Coronary artery (tissue), 2 donors: ENCODE measurements around the gene WSB1.

Experiments used
- DNase-seq: peaks from one replicate; pipeline ENCODE4 v3.0.0-alpha.2; 2017; ENCODE audit warnings: low spot score
- H3K27ac ChIP-seq, 2 donors: fragments of 200-600 bp; sonication (generic); one replicate each; pipeline ENCODE4 v1.5.1; 2016 to 2019
- H3K4me3 ChIP-seq: fragments of 200-600 bp; sonication (generic); 2 replicates; pipeline ENCODE4 v1.5.1; 2016; ENCODE audit warnings: mild to moderate bottlenecking, moderate library complexity
- TF ChIP-seq, protein P1 (sequence below): fragments of 200-600 bp; sonication (generic); IDR thresholded peaks from one replicate; pipeline ENCODE4 v1.5.1; 2019; ENCODE audit warnings: antibody characterized with exemption

Gene WSB1

DNA sequence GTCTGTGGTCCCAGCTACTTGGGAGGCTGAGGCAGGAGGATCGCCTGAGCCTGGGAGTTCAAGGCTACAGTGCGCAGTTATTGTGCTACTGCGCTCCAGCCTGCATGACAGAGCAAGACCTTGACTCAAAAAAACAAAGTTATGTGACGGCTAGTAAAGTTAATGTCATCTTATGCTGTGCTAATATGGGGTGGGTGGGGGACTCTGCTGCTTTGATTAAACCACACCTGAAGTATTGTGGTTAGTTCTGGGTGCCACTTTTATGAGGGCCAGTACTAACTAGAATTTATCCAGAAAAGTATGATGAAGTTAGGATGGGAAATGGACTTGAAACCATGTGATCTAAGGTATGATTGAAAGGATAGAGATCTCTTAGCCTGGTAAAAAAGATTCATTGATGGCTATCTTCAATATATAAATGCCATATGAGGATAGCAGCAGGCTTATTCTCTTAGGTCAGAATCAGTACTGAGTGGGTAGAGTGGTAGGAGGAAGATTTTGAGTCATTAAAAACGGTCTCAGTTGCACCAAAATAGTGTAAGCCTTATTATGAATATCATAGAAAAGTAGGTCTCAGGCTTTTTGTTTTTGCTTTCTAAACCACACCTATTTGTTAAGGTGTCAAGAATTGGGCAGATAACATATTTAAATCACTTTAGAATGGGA lies 5.6 kb downstream of the WSB1 start:
- Histone ChIP-seq H3K4me3 (peak overlapping the region; percentile 41), H3K27ac (peak overlapping the region in 1 of 2 donors; percentile 24)
- TF ChIP-seq, protein P1, sequence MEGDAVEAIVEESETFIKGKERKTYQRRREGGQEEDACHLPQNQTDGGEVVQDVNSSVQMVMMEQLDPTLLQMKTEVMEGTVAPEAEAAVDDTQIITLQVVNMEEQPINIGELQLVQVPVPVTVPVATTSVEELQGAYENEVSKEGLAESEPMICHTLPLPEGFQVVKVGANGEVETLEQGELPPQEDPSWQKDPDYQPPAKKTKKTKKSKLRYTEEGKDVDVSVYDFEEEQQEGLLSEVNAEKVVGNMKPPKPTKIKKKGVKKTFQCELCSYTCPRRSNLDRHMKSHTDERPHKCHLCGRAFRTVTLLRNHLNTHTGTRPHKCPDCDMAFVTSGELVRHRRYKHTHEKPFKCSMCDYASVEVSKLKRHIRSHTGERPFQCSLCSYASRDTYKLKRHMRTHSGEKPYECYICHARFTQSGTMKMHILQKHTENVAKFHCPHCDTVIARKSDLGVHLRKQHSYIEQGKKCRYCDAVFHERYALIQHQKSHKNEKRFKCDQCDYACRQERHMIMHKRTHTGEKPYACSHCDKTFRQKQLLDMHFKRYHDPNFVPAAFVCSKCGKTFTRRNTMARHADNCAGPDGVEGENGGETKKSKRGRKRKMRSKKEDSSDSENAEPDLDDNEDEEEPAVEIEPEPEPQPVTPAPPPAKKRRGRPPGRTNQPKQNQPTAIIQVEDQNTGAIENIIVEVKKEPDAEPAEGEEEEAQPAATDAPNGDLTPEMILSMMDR: no peak
- DNase-seq: no peak

DNA sequence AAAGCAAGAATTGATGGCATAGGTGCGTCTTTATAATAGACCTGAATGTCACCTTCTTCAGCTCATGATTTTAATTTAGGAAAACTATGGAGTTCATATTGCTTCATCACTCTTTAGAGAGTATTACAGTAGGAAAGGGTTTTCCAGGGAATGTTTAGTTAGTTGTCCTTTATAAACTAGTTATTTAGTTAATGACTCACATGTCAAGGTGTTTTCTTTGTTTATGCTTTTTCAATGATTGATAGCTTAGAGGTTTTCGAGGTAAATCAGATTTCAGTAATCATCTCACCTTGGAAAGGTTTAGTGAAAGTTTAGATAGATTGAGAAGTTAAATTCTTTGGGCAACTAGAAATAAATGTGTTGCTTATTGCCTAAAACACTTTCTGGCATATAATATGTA lies 9.8 kb downstream of the WSB1 start:
- TF ChIP-seq, protein P1: no peak
- no peak for DNase-seq
- Histone ChIP-seq H3K27ac (no peak overlapping the region), H3K4me3 (no peak overlapping the region)

DNA sequence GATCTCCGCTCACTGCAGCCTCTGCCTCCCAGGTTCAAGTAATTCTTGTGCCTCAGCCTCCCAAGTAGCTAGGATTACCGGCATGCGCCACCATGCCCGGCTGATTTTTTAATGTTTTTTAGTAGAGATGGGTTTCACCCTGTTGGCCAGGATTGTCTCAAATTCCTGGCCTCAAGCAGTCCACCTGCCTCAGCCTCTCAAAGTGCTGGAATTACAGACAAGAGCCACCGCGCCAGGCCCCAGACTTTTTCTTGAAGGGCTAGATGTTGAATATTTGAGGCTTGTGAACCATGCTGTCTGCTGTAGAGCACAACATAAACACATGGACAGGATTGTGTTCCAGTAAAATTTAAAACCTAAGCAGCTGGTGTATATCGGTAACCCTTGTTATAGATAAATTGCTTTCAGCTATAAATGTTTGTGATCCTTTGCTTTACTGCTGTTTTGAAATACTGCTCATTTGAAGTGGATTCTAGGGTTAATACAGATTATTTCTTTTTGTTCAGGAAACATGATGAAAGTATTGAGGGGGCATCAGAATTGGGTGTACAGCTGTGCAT lies 12.4 kb downstream of the WSB1 start:
- TF ChIP-seq, protein P1: no peak
- Histone ChIP-seq H3K4me3 (no peak overlapping the region), H3K27ac (no peak overlapping the region)
- DNase-seq: no peak

DNA sequence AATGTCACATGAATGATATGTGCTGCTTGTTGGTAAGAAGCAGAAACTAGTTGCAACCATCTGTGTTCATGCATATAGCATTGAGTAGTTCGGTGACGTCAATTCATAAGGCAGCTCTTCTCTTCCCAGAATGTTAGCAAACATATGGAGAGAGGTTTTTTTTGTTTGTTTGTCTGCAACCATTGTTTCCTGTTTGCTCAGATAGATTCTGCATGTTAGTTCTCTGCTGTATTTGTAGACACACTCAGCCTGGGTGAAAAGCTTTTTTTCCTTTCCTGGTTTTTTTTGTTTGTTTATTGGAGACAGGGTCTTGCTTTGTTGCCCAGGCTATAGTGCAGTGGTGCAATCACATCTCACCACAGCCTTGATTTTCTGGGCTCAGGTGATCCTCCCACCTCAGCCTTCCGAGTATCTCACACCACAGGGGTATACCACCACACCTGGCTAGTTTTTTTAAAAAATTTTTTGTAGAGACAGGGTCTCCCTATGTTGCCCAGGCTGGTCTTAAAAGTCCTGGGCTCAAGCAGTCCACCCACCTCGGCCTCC lies 16.7 kb downstream of the WSB1 start:
- TF ChIP-seq, protein P1: no peak
- no peak overlapping the region for H3K27ac ChIP-seq
- H3K4me3 ChIP-seq: no peak overlapping the region
- no peak for DNase-seq

DNA sequence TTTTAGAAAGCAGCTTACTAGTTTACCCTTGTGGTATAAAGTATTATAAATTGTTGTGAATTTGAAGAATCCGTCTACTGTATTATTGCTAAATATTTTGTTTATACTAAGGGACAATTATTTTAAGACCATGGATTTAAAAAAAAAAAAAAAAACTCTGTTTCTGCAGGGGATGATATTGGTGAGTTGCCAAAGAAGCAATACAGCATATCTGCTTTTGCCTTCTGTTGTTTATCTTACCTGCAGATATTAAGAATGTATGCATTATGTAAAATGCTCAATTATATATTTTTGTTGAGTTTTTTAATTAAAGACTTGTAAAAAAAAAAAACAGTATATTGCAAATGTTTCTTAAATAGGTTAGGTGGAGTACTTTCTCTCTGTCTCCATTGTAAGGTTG lies 19.4 kb downstream of the WSB1 start:
- Histone ChIP-seq H3K4me3 (no peak overlapping the region), H3K27ac (no peak overlapping the region)
- no peak for DNase-seq
- TF ChIP-seq, protein P1: no peak

DNA sequence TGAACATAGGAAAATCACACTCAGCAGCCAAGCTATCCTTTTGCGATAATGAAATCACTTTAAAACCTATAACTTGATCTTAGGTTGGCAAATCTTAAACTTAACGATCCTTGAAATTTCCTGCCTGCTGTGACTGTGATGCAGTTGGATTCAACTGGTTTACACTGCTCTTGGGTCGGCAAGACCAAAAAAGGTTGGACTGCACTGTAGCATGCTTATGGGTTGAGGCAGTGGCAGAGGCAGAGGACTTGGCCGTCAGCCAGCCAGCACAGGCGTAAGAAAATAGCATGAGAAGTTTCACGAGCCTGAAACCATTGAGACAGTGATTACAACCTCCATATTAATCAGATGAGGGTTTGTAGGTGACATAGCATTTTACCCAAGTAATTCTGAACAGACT lies 21.4 kb downstream of the WSB1 start:
- Histone ChIP-seq H3K4me3 (no peak overlapping the region), H3K27ac (peak overlapping the region; percentile 82 to 89)
- TF ChIP-seq, protein P1: no peak
- DNase-seq: peak; percentile 85
